ENCODE data around the gene CFAP45.

DNA sequence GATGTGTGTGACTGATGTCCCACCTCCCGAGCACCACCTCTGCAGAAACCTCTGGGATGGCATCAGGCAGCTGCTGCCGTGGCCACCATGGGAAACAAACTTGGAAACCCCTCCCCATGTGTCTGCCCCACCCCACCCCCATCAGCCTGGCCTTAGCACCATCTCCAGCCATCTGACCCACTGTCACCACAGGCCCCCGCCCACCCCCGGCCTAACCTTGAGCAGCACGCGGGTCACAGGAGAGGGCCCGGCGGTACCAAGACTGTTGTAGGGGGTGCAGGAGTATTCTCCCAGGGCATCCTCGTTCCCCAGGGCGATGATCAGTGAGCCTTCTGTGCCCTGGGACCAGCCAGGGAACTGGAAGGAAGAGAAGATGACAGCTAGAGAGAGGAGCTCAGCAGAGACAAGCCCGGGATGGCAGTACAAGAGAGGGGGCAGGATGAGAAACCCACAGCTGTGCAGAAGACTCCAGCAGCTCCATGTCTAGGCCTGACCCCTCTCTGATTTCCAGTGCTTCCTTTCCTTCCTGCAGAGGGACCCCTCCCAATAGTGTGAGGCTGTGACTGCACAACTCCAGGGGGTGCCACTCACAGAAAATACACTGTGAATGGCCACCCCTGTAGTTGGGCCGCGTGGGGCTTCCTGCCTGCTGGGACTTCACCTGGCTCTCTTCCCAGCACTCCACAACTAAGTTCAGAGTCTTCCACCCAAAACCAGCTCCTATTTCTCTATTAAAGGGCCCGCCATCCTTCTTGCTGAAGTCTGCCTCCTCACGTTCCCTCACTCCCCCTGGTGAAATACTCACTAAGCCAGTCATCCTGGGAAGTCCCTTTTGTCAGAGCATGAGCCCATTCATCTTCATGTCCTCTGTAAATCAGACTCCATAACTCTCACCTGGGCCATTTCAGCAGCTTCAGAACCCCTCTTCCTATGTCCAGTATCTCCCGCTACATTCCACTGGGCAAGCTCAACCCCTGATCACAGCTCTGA lies 32.6 kb upstream of the CFAP45 start:
- no peak for TF ChIP-seq CTCF (IDR thresholded peaks at IDR 0.05)
- TF ChIP-seq POLR2A (IDR thresholded peaks at IDR 0.05), result no peak
